NCI-H524 treated with DMSO at 0.1 percent for 48 hours (cell line): ENCODE data around the gene PRDM15.

ENCODE experiments used
- DNase-seq: peaks from one replicate; lab custom pipeline; 2025; lab: John Stamatoyannopoulos, UW

The PRDM15 gene

DNA sequence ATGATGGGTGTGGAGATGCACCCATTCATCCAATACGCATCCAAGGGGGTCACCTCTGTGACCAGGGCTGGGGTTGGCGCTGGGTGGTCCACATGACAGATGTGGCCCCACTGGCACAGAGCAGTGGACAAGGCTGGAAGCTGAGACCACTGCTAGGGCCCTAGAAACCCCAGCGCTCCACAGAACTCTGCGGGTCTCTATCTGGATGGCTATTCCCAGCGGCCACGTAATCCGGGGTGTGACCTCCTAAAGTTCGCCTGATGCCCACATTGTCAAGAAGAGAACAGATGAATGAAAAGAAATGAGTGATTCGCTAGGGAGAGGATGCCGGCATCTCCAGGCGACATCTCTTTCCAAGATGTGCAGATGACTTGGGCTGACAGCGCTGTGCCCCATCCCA is 55.2 kb downstream of the PRDM15 start:
- DNase-seq = no peak

GRCh38 chr21:41823166-41823565 is 56.0 kb downstream of the PRDM15 start:
- DNase-seq = no peak

- no peak for DNase-seq
These were observed 57.2 kb downstream of the PRDM15 start for GRCh38 chr21:41821756-41822431.

GRCh38 chr21:41821081-41821755 is 57.9 kb downstream of the PRDM15 start:
- DNase-seq = no peak

DNA sequence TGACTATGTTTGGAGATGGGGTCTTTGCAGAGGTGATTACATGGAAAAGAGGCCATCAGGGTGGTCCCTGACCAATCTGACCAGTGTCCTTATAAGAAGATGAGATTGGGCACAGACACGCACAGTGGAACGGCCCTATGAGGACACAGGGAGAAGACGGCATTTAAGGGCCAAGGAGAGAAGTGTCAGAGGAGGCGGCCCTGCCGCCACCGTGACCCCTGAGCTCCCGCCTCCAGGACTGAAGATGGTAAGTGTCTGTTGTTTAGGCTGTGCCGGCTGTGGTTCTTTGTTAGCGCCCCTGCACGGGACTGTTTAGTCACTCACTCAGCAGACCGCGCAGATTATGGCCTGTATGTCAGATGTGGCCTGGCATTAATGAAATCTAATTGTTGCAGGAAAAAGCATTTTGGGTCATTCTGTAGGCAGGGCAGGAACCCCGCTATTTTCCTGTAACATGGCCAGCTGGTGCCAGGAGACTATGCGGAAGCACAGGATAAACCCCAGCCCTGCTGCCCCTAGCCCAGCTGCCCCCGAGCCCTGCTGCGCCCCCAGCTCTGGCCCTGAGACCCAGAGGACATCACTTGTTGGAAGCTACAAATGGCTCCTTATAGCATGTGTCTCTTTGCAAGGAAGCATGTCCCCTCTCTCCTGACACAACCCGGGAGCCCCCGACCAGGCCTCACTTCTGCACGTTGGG is 58.6 kb downstream of the PRDM15 start:
- no peak for DNase-seq

GRCh38 chr21:41819856-41820281 is 59.3 kb downstream of the PRDM15 start:
- DNase-seq = no peak

DNA sequence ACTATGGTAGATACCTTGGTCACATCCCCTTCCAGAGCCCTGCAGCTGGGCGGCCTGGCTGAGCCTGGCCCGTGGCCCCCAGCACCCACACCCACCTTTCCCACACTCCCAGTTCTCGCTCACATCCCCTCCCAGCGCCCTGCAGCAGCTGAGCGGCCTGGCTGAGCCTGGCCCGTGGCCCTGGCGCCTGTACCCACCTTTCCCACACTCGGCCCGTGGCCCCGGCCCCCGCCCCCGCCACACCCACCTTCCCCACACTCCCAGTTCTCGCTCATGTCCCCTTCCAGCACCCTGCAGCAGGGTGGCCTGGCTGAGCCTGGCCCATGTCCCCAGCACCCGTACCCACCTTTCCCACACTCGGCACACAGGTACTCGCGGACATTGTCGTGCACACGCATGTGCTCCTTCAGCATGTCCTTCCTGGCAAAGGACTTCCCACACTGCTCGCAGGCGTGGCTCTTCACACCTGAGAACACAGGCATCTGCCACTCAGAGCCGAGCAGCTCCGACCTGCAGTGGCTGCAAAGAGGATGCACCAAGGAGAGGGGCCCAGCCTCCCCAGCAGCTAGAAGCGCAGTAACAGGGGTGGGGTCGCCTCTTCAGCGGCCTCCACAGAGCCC is 59.8 kb downstream of the PRDM15 start:
- no peak for DNase-seq

GRCh38 chr21:41817877-41818855 is 61.0 kb downstream of the PRDM15 start:
- DNase-seq = no peak

DNA sequence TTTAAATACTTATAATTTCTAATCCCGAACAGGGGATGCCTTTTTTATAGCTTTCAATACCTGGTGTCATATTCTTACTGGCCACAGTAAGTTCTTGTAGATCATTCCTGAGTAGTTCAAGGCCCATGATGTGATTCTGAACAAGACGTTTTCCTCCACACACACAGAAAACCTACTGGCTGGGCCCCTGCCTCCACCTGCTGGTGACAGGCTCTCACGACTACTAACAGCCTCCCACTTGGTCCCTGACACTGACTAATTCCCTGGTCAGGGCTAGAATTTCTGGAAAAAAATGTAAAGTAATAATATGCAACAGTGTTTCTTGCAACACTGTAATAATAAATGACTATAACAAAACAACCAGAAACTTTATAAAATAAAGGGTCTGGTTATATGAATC is 61.9 kb downstream of the PRDM15 start:
- peak; percentile 2 for DNase-seq

- peak; percentile 0 for DNase-seq
These were observed 62.5 kb downstream of the PRDM15 start for GRCh38 chr21:41816583-41817165.

- no peak for DNase-seq
These were observed 63.2 kb downstream of the PRDM15 start for GRCh38 chr21:41815652-41816582.

DNA sequence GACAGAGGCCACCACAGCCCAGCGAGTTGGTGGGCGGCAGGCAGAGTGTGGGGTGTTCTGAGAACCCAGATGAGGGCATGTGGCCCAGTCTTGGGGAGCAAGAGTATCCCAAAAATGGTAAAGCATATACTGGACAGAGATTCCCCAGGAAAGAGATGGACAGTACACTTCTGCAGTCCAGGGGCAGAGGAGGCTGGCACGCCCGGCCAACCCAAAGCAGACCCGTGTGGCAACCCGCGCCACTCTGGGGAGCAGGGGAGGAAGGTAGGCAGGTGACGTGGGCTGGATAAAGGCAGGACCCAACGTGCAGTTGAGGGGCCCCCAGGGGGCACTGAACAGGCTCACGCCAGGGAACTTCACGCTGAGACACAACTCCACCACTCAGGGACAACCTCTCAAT is 65.9 kb downstream of the PRDM15 start:
- no peak for DNase-seq

DNA sequence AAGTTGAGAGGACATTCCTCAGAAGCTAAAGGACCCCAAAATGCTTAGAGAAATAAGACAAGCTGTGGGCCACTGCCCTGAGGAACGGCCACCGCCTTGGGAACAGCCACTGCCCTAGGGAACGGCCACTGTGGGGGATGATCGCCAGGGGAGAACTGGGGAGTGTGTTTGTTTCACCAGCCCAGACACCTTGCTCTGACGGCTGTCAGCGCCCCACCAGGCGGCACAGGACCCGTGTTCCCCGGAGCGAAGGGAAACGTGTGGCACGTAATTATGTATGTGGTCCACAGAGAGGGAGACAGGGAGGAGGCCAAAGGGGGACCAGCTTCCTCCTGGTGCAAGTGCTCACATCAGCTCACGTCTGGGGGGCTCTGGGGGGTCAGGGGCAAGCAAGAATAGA is 66.5 kb downstream of the PRDM15 start:
- DNase-seq = no peak

GRCh38 chr21:41810597-41810932 is 68.6 kb downstream of the PRDM15 start:
- DNase-seq = no peak

- no peak for DNase-seq
These were observed 69.1 kb downstream of the PRDM15 start for GRCh38 chr21:41809891-41810596.

- DNase-seq = no peak
These were observed 70.3 kb downstream of the PRDM15 start for GRCh38 chr21:41808846-41809245.

DNA sequence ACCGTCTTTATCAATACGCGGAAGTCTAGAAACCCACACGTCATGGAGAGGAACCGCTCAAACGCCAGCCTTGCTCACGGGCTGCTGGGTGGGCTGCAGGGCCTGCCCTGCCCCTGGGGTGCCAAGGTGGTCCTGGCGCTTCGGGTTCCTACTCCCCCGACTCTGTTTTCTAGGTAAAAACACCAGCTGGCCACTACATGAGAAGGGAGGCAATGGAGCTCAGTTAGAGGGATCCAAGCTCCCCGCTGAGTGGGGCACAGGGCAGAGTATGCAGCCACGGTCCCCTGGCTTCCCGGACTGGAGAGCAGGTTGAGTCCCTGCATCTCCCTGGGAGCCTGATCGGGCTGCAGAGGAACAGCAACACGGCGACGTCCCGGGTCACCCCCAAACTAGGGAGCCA is 71.0 kb downstream of the PRDM15 start:
- no peak for DNase-seq

GRCh38 chr21:41806773-41807172 is 72.4 kb downstream of the PRDM15 start:
- DNase-seq = no peak

- no peak for DNase-seq
These were observed 73.5 kb downstream of the PRDM15 start for GRCh38 chr21:41805643-41806042.

DNA sequence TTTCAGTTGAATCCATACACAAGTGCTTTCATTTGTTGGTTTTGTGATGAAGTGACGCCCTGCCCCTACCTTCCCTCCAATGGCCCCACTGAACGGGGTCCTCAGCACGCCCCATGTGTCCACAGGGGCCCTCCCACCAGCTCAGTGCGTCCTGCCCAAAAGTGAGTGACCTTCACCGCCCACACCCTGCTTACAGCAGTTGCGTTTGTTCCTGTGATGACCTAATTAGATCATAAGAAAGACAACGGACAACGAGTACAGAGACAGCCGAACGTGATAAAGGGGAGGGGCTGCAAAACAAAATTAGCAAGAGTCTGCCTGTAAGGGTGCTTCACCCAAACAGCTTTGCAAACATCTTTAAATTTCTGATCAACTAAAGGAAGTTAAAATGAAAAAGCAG is 74.1 kb downstream of the PRDM15 start:
- DNase-seq = no peak
